Activated CD4-positive, CD25-positive, alpha-beta regulatory T cell treated with anti-CD3 and anti-CD28 coated beads, Interleukin-2, amount 50 U/mL, for 16 hours (primary cell): ENCODE results near the gene EPYC.

Source experiments
- DNase-seq: peaks from one replicate; pipeline ENCODE4 v3.0.0-alpha.2; 2020; ENCODE audit warnings: low read depth, low spot score

EPYC gene

GRCh38 chr12:90958347-90958746 lies 46.4 kb downstream of the EPYC start:
- no peak for DNase-seq

- no peak for DNase-seq
Measured at GRCh38 chr12:90954921-90955320, 49.9 kb downstream of the EPYC start, which contains the start of gene CCER1. CCER1 (minus strand) TSS chr12:90955176; CDS start chr12:90954742, 434 bp downstream.

GRCh38 chr12:90954428-90954827 lies 50.3 kb downstream of the EPYC start:
- DNase-seq = no peak

GRCh38 chr12:90953956-90954421 lies 50.8 kb downstream of the EPYC start:
- no peak for DNase-seq

- no peak for DNase-seq
Measured at GRCh38 chr12:90951432-90952105, 53.2 kb downstream of the EPYC start.

GRCh38 chr12:90947869-90948268 lies 56.9 kb downstream of the EPYC start:
- DNase-seq = no peak

- DNase-seq = no peak
Measured at GRCh38 chr12:90945070-90945649, 59.6 kb downstream of the EPYC start.

- no peak for DNase-seq
Measured at GRCh38 chr12:90943255-90943654, 61.5 kb downstream of the EPYC start.

- no peak for DNase-seq
Measured at GRCh38 chr12:90940872-90941499, 63.8 kb downstream of the EPYC start.

- no peak for DNase-seq
Measured at GRCh38 chr12:90939382-90939781, 65.4 kb downstream of the EPYC start.

GRCh38 chr12:90938451-90938850 lies 66.3 kb downstream of the EPYC start:
- DNase-seq = no peak

- DNase-seq = no peak
Measured at GRCh38 chr12:90937651-90938050, 67.1 kb downstream of the EPYC start.

GRCh38 chr12:90936230-90937005 lies 68.4 kb downstream of the EPYC start:
- DNase-seq = no peak

GRCh38 chr12:90925562-90925961 lies 79.2 kb downstream of the EPYC start:
- no peak for DNase-seq

- DNase-seq = no peak
Measured at GRCh38 chr12:90924406-90924805, 80.4 kb downstream of the EPYC start.

- DNase-seq = no peak
Measured at GRCh38 chr12:90922145-90922627, 82.6 kb downstream of the EPYC start.

GRCh38 chr12:90921536-90921935 lies 83.2 kb downstream of the EPYC start:
- DNase-seq = no peak

- no peak for DNase-seq
Measured at GRCh38 chr12:90920222-90920621, 84.5 kb downstream of the EPYC start.

GRCh38 chr12:90917431-90917830 lies 87.3 kb downstream of the EPYC start:
- DNase-seq = no peak

GRCh38 chr12:90916516-90916915 lies 88.3 kb downstream of the EPYC start:
- DNase-seq = no peak

- no peak for DNase-seq
Measured at GRCh38 chr12:90915353-90915752, 89.4 kb downstream of the EPYC start.
